ENCODE data around the gene LBR.
"Not testable (repeated sequence)": the region's sequence is repeated elsewhere in the genome, so short reads cannot be mapped to it uniquely, and the experiment has no call there.

The LBR gene

GRCh38 chr1:225427235-225428067, at the start of gene LBR:
Gene LBR (minus strand): TSS chr1:225428038. CDS start chr1:225424075, 3,963 bp downstream.
- peak; percentile 0 for ATAC-seq

GRCh38 chr1:225477296-225477911, 49.6 kb upstream of the LBR start:
- DNase-seq, result no peak
- no peak for ATAC-seq

More at GRCh38 chr1:225427235-225428067, at the start of gene LBR:
- peak; percentile 50 for DNase-seq

- ATAC-seq (peak; percentile 32), DNase-seq (no peak)
Measured at GRCh38 chr1:225476538-225476988, 48.7 kb upstream of the LBR start.

GRCh38 chr1:225476100-225476511, 48.3 kb upstream of the LBR start:
- DNase-seq (no peak), ATAC-seq (no peak)

- peak; percentile 75 for ATAC-seq
- DNase-seq, result peak; percentile 72
Measured at GRCh38 chr1:225474986-225475820, 47.4 kb upstream of the LBR start.

- ATAC-seq, result no peak
- DNase-seq, result no peak
Measured at GRCh38 chr1:225474439-225474985, 46.7 kb upstream of the LBR start.

- ATAC-seq, DNase-seq: not testable (repeated sequence)
Measured at GRCh38 chr1:225473676-225474438, 46.0 kb upstream of the LBR start.

GRCh38 chr1:225473266-225473665, 45.4 kb upstream of the LBR start:
- DNase-seq, ATAC-seq: not testable (repeated sequence)

GRCh38 chr1:225471453-225472301, 43.8 kb upstream of the LBR start:
- ATAC-seq (no peak), DNase-seq (no peak)

GRCh38 chr1:225471109-225471452, 43.2 kb upstream of the LBR start:
- ATAC-seq, result no peak
- no peak for DNase-seq

- ATAC-seq (no peak), DNase-seq (no peak)
Measured at GRCh38 chr1:225470211-225471108, 42.6 kb upstream of the LBR start.

GRCh38 chr1:225469051-225469450, 41.2 kb upstream of the LBR start:
- ATAC-seq, result no peak
- no peak for DNase-seq

GRCh38 chr1:225468270-225469020, 40.6 kb upstream of the LBR start:
- peak; percentile 52 for DNase-seq
- ATAC-seq, result peak; percentile 25

- DNase-seq (peak; percentile 83), ATAC-seq (peak; percentile 91)
Measured at GRCh38 chr1:225467193-225468020, 39.6 kb upstream of the LBR start.

- ATAC-seq, result no peak
- DNase-seq, result no peak
Measured at GRCh38 chr1:225466848-225467192, 39.0 kb upstream of the LBR start.

- no peak for DNase-seq
Measured at GRCh38 chr1:225465793-225466517, 38.1 kb upstream of the LBR start.

More at GRCh38 chr1:225465793-225466517, 38.1 kb upstream of the LBR start:
- no peak for ATAC-seq

Data from stimulated activated naive CD8-positive, alpha-beta T cell treated with anti-CD3 and anti-CD28 coated beads, Interleukin-15, Interleukin-2, amounts not matched to agents 100 U/mL and 50 U/mL, for 24 hours (primary cell).